ENCODE measurements around the gene MVK.

- TF ChIP-seq CTCF (IDR thresholded peaks at IDR 0.05; ENCODE audit: poor library complexity) (no peak), EZH2 (IDR thresholded peaks at IDR 0.05; ENCODE audit: borderline replicate concordance) (no peak), EZH2phosphoT487 (IDR thresholded peaks at IDR 0.05; ENCODE audit: low read depth, severe bottlenecking, unreplicated experiment) (no peak)
Measured at GRCh38 chr12:109554761-109555160, 18.8 kb upstream of the MVK start.
